Measurements from ENCODE around the gene USH2A. TPM values are rescaled to one million over a fixed set of nuclear protein-coding genes. Genes with fewer than 3 reads are reported as not detected.

The USH2A gene
- total RNA-seq, 4 donors from 2014 or later, result 0.08 to 0.18 TPM; not detected in 2

- peaks cover 2% of the 10 kb centered on the region for H3K27me3 ChIP-seq
- no peaks in the 10 kb centered on the region for H3K9me3 ChIP-seq
- TF ChIP-seq POLR2A (IDR thresholded peaks at IDR 0.05), result no peak
- TF ChIP-seq EP300 (IDR thresholded peaks at IDR 0.05), result no peak
- TF ChIP-seq POLR2AphosphoS5 (IDR thresholded peaks at IDR 0.05), result no peak
- TF ChIP-seq CTCF (IDR thresholded peaks at IDR 0.05), result no peak
- DNase-seq (ENCODE audit: low spot score in 2 of 2), result no peak
- no peak overlapping the region for H3K4me3 ChIP-seq
- no peaks in the 10 kb centered on the region for H3K36me3 ChIP-seq
- WGBS, result 62% methylated on average over 9 of the region's 9 CpGs
- no peak overlapping the region for H3K27ac ChIP-seq
- H3K4me1 ChIP-seq, result no peaks in the 10 kb centered on the region
Observed at GRCh38 chr1:215650446-215651149, 772.6 kb downstream of the USH2A start.

DNA sequence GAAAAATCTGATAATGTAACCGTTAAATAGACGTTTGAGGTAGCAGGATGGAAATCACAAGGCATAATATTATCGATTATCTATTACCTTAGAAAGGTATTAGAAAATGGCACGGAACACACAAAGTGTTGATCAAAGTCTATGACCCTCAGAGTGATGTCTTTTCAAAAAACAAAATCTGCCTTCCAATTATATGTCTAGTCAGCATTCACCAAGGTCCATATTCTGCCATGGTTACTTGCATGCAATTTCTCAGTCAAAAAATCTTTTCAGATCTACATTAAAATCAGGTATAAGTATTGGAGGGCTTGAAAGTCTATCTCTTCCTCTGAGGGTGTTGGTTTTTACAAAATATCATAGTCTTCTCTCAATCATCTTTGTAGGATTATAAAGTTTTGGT, 774.3 kb downstream of the USH2A start:
- no peaks in the 10 kb centered on the region for H3K9me3 ChIP-seq
- no peak overlapping the region for H3K27ac ChIP-seq
- no peaks in the 10 kb centered on the region for H3K36me3 ChIP-seq
- no peak overlapping the region for H3K4me3 ChIP-seq
- no peak for DNase-seq (ENCODE audit: low spot score in 2 of 2)
- no peak for TF ChIP-seq EP300 (IDR thresholded peaks at IDR 0.05)
- no peak for TF ChIP-seq POLR2A (IDR thresholded peaks at IDR 0.05)
- TF ChIP-seq POLR2AphosphoS5 (IDR thresholded peaks at IDR 0.05), result no peak
- TF ChIP-seq CTCF (IDR thresholded peaks at IDR 0.05), result no peak
- WGBS, result 95% methylated on average over 4 of the region's 4 CpGs
- H3K4me1 ChIP-seq, result no peaks in the 10 kb centered on the region
- peaks cover 2% of the 10 kb centered on the region for H3K27me3 ChIP-seq

- Histone ChIP-seq H3K27ac (no peak overlapping the region), H3K4me1 (no peaks in the 10 kb centered on the region), H3K27me3 (peaks cover 2% of the 10 kb centered on the region), H3K36me3 (no peaks in the 10 kb centered on the region), H3K9me3 (no peaks in the 10 kb centered on the region), H3K4me3 (no peak overlapping the region)
- TF ChIP-seq EP300 (IDR thresholded peaks at IDR 0.05), result no peak
- no peak for TF ChIP-seq CTCF (IDR thresholded peaks at IDR 0.05)
- TF ChIP-seq POLR2AphosphoS5 (IDR thresholded peaks at IDR 0.05), result no peak
- no peak for TF ChIP-seq POLR2A (IDR thresholded peaks at IDR 0.05)
- WGBS, result 76% methylated on average over 3 of the region's 3 CpGs
- DNase-seq (ENCODE audit: low spot score in 2 of 2), result no peak
Observed at GRCh38 chr1:215647738-215648137, 775.5 kb downstream of the USH2A start.

GRCh38 chr1:215645861-215646260, 777.4 kb downstream of the USH2A start:
- 94% methylated on average over 2 of the region's 2 CpGs for WGBS
- no peak for DNase-seq (ENCODE audit: low spot score in 2 of 2)
- H3K4me1 ChIP-seq, result no peaks in the 10 kb centered on the region
- TF ChIP-seq CTCF (IDR thresholded peaks at IDR 0.05) (no peak), POLR2AphosphoS5 (IDR thresholded peaks at IDR 0.05) (no peak), POLR2A (IDR thresholded peaks at IDR 0.05) (no peak), EP300 (IDR thresholded peaks at IDR 0.05) (no peak)
- H3K9me3 ChIP-seq, result no peaks in the 10 kb centered on the region
- no peak overlapping the region for H3K27ac ChIP-seq
- no peak overlapping the region for H3K4me3 ChIP-seq
- H3K27me3 ChIP-seq, result peaks cover 2% of the 10 kb centered on the region
- no peaks in the 10 kb centered on the region for H3K36me3 ChIP-seq

DNA sequence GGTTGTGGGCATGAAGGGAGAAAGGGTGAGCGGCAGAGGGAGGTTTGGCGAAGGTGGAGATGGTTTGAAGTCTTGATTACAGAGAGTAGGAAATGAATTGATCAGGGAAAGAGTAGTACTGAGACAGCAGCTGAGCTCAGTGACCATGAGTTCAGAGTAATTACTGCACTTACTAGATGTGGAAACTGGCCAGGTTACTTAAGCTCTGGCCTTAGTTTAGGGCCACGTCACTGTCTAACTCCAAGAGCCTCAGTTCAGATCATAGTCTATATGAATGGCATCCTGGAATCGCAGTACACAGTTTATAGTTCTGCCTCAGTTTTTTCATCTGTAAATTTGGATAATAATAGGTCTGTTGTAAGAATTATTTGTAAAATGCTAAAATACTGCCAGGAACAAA, 778.1 kb downstream of the USH2A start:
- TF ChIP-seq POLR2A (IDR thresholded peaks at IDR 0.05), result no peak
- no peak for TF ChIP-seq CTCF (IDR thresholded peaks at IDR 0.05)
- TF ChIP-seq POLR2AphosphoS5 (IDR thresholded peaks at IDR 0.05), result no peak
- TF ChIP-seq EP300 (IDR thresholded peaks at IDR 0.05), result no peak
- Histone ChIP-seq H3K9me3 (no peaks in the 10 kb centered on the region), H3K27ac (no peak overlapping the region), H3K4me3 (no peak overlapping the region), H3K36me3 (no peaks in the 10 kb centered on the region), H3K4me1 (no peaks in the 10 kb centered on the region), H3K27me3 (peaks cover 2% of the 10 kb centered on the region)
- DNase-seq (ENCODE audit: low spot score in 2 of 2), result no peak
- 92% methylated on average over 4 of the region's 4 CpGs for WGBS
